Colonic mucosa (tissue), 4 donors: ENCODE measurements around the gene ARHGAP22. TPM values are rescaled to one million over a fixed set of nuclear protein-coding genes. Genes with fewer than 3 reads are reported as not detected.

Experiments
- DNase-seq: peaks from one replicate; pipeline ENCODE4 v3.0.0-alpha.2; 2020
- H3K27ac ChIP-seq: fragments of 200-600 bp; one replicate; pipeline ENCODE4 v1.8.0; 2021
- H3K27me3 ChIP-seq: fragments of 200-600 bp; one replicate; pipeline ENCODE4 v1.8.0; 2021
- H3K36me3 ChIP-seq: fragments of 200-600 bp; one replicate; pipeline ENCODE4 v1.8.0; 2021
- H3K4me1 ChIP-seq: fragments of 200-600 bp; one replicate; pipeline ENCODE4 v1.8.0; 2021; ENCODE audit warnings: mild to moderate bottlenecking
- H3K4me3 ChIP-seq: fragments of 200-600 bp; one replicate; pipeline ENCODE4 v1.8.0; 2021
- H3K9ac ChIP-seq, 2 donors: one replicate each; pipeline ENCODE4 v1.7.0; 2013; ENCODE audit warnings: control low read depth in 2 of 2, low read depth in 2 of 2, low read length in 2 of 2
- H3K9me3 ChIP-seq: fragments of 200-600 bp; one replicate; pipeline ENCODE4 v1.8.0; 2021
- CTCF ChIP-seq: fragments of 200-600 bp; IDR thresholded peaks from one replicate; pipeline ENCODE4 v1.8.0; 2022; ENCODE audit warnings: antibody characterized with exemption, mild to moderate bottlenecking
- intact Hi-C: fragments of 100-400 bp; cut with DNase I; formaldehyde crosslinking; loops from one replicate; pipeline ENCODE4 v1.14.1; 2022
- total RNA-seq, 2 donors: library from RNA; stranded (reverse); fragmentation: NEBNext Ultra II Directional in 1 of 2; extraction: Animal tissue kit (Norgen Biotek cat#: 25700) in 1 of 2; gene quantifications; one replicate each; pipeline ENCODE4 v1.2.1, GENCODE V29; 2021
- donor health status: healthy.
- donor health status: DM: no; HTN: no; CAD: no.
- donor health status: DM: no; HTN: no; CAD: no.

Gene ARHGAP22
- total RNA-seq, 2 donors from 2014 or later = 0.86 to 1.6 TPM

- no peak for TF ChIP-seq CTCF
- Histone ChIP-seq H3K4me3 (no peak overlapping the region), H3K36me3 (no peaks in the 10 kb centered on the region), H3K9ac (no peak overlapping the region), H3K27me3 (no peaks in the 10 kb centered on the region), H3K27ac (no peak overlapping the region), H3K4me1 (no peaks in the 10 kb centered on the region), H3K9me3 (no peaks in the 10 kb centered on the region)
- intact Hi-C loops = no loop called here
- no peak for DNase-seq
Observed at GRCh38 chr10:48577158-48577557, 27.7 kb downstream of the ARHGAP22 start.

GRCh38 chr10:48576501-48576900 is 28.4 kb downstream of the ARHGAP22 start:
- Histone ChIP-seq H3K27ac (no peak overlapping the region), H3K9ac (no peak overlapping the region), H3K4me1 (no peaks in the 10 kb centered on the region), H3K27me3 (no peaks in the 10 kb centered on the region), H3K4me3 (no peak overlapping the region), H3K36me3 (no peaks in the 10 kb centered on the region), H3K9me3 (no peaks in the 10 kb centered on the region)
- DNase-seq = no peak
- TF ChIP-seq CTCF = no peak
- intact Hi-C loops = no loop called here

GRCh38 chr10:48575901-48576300 is 29.0 kb downstream of the ARHGAP22 start:
- no peaks in the 10 kb centered on the region for H3K36me3 ChIP-seq
- H3K4me3 ChIP-seq = no peak overlapping the region
- intact Hi-C loops = no loop called here
- no peaks in the 10 kb centered on the region for H3K9me3 ChIP-seq
- H3K27ac ChIP-seq = no peak overlapping the region
- no peaks in the 10 kb centered on the region for H3K4me1 ChIP-seq
- no peak for DNase-seq
- no peak overlapping the region for H3K9ac ChIP-seq
- no peaks in the 10 kb centered on the region for H3K27me3 ChIP-seq
- TF ChIP-seq CTCF = no peak

GRCh38 chr10:48574817-48575380 is 30.0 kb downstream of the ARHGAP22 start:
- intact Hi-C loops = no loop called here
- Histone ChIP-seq H3K9ac (no peak overlapping the region), H3K4me3 (no peak overlapping the region), H3K36me3 (no peaks in the 10 kb centered on the region), H3K27me3 (no peaks in the 10 kb centered on the region), H3K9me3 (no peaks in the 10 kb centered on the region), H3K27ac (no peak overlapping the region), H3K4me1 (no peaks in the 10 kb centered on the region)
- no peak for TF ChIP-seq CTCF
- no peak for DNase-seq

GRCh38 chr10:48574322-48574796 is 30.5 kb downstream of the ARHGAP22 start:
- Histone ChIP-seq H3K36me3 (no peaks in the 10 kb centered on the region), H3K9ac (no peak overlapping the region), H3K9me3 (no peaks in the 10 kb centered on the region), H3K4me1 (no peaks in the 10 kb centered on the region), H3K27me3 (no peaks in the 10 kb centered on the region), H3K27ac (no peak overlapping the region), H3K4me3 (no peak overlapping the region)
- DNase-seq = no peak
- intact Hi-C loops = no loop called here
- TF ChIP-seq CTCF = no peak
